Panc1 (cell line): ENCODE results near the gene GUCY1A2.

Experiments used
- POLR2AphosphoS5 ChIP-seq: IDR thresholded peaks from 2 replicates; pipeline ENCODE4 v1.6.1; 2012; ENCODE audit warnings: mild to moderate bottlenecking, low read depth, low read length, moderate library complexity
- REST ChIP-seq, 2 experiments: IDR thresholded peaks; 2 replicates each; pipeline ENCODE4 v1.6.1; 2011 to 2012; ENCODE audit warnings: low read depth in 2 of 2, control low read depth in 1 of 2, low read length in 1 of 2, mild to moderate bottlenecking in 1 of 2, moderate library complexity in 1 of 2; ENCODE audit not compliant: insufficient read depth in 1 of 2
- TF ChIP-seq, protein P1 (sequence below): fragments of 450-650 bp; IDR thresholded peaks from 2 replicates; pipeline ENCODE4 v1.5.1; 2017; ENCODE audit warnings: mild to moderate bottlenecking

DNA sequence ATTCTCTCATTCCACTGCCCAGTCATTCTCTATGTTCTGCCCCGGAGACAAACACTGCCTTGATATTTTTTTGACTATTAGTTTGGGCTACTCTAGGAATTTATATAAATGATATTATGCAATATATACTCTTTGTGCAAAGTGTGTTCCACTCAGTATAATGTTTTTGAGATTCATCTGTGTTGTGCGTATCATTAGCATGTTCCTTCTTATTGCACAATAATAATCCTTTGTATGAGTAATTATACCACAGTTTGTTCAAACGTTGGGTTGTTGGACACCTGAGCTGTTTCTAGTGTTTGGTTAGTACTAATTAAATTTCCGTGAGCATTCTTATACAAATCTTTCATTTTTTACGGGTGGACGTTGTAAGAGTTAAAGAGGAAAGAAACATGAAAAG is 390.6 kb downstream of the GUCY1A2 start:
- TF ChIP-seq, protein P1, sequence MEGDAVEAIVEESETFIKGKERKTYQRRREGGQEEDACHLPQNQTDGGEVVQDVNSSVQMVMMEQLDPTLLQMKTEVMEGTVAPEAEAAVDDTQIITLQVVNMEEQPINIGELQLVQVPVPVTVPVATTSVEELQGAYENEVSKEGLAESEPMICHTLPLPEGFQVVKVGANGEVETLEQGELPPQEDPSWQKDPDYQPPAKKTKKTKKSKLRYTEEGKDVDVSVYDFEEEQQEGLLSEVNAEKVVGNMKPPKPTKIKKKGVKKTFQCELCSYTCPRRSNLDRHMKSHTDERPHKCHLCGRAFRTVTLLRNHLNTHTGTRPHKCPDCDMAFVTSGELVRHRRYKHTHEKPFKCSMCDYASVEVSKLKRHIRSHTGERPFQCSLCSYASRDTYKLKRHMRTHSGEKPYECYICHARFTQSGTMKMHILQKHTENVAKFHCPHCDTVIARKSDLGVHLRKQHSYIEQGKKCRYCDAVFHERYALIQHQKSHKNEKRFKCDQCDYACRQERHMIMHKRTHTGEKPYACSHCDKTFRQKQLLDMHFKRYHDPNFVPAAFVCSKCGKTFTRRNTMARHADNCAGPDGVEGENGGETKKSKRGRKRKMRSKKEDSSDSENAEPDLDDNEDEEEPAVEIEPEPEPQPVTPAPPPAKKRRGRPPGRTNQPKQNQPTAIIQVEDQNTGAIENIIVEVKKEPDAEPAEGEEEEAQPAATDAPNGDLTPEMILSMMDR: no peak
- TF ChIP-seq REST (IDR thresholded peaks at IDR 0.05; ENCODE audit: insufficient read depth in 1 of 2, low read depth in 2 of 2, low read length in 1 of 2): no peak
- TF ChIP-seq POLR2AphosphoS5: no peak
